ENCODE measurements around the gene KCNQ2. TPM values are rescaled to one million over a fixed set of nuclear protein-coding genes. Genes with fewer than 3 reads are reported as not detected.
A peak's percentile ranks its signal among the peaks of the same experiment; 100 is the strongest.

Gene KCNQ2
- total RNA-seq, 1 experiment from 2014 or later, result 0.38 TPM

- no peaks in the 10 kb centered on the region for H3K4me1 Mint-ChIP-seq (ENCODE audit: low read depth, unreplicated experiment)
- intact Hi-C loops (cut with micrococcal nuclease; ENCODE audit: unreplicated experiment), result loop anchor here (2.0 kb wide), 1 partner anchor 23 kb away; the partner anchor contains the start of gene PPDPF
- TF ChIP-seq CTCF (IDR thresholded peaks at IDR 0.05; ENCODE audit: unreplicated experiment), result no peak
- no TSS peak for BruUV-seq (replicated peaks)
- H3K36me3 Mint-ChIP-seq (ENCODE audit: insufficient read depth, unreplicated experiment), result peaks cover 46% of the 10 kb centered on the region
- peak overlapping the region; percentile 75 for H3K4me3 Mint-ChIP-seq (ENCODE audit: low read depth, unreplicated experiment)
- no peaks in the 10 kb centered on the region for H3K9me3 Mint-ChIP-seq (ENCODE audit: low read depth, unreplicated experiment)
- peaks cover 3% of the 10 kb centered on the region for H3K27me3 Mint-ChIP-seq (ENCODE audit: unreplicated experiment)
- peak; percentile 92 for DNase-seq
- H3K27ac Mint-ChIP-seq (ENCODE audit: unreplicated experiment), result peak overlapping the region; percentile 50
- CTCF ChIA-PET, result interaction anchor here (2.7 kb wide), 1 partner anchor 22 kb away, joined by 15 read pairs; the partner anchor contains the start of gene PPDPF
These were observed 25.8 kb upstream of the KCNQ2 start for GRCh38 chr20:63497946-63498935.

DNA sequence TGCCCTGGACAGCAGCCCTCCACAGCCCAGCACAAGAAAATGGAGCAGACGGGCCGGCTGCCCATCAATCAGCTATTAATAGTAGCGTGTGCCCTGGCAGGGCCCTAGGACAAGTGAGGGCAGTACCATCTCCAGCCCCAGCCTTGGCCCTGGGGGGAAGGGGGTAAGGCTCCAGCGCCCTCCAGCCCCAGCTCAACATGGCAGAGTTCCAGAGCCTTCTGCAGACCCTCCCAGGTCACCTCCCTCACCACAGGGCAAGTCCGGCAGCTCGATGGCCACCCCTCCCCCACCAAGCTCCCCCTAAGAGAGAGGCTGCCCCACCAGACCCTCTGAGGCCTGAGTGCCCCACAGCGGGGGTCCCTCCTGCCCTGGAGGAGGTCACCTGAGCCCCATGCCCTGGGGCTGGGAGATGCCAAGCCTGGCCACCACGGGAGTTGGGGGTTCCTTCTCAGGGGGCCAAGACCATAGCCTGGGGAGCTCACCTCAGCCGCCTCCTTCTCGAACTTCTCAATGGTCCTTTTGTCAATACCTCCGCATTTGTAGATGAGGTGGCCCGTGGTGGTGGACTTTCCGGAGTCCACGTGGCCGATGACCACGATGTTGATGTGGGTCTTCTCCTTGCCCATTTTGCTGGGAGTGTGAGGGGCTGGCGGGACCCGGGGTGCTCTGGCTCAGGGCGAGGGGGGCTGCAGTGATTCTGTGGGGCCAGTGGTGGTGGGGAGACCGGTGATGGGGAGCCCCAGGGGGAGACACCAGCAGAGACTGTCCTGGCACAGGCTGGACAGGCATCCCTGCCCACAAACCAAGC lies 24.9 kb upstream of the KCNQ2 start:
- H3K4me3 Mint-ChIP-seq (ENCODE audit: low read depth, unreplicated experiment), result peak overlapping the region; percentile 75
- DNase-seq, result no peak
- peaks cover 4% of the 10 kb centered on the region for H3K9me3 Mint-ChIP-seq (ENCODE audit: low read depth, unreplicated experiment)
- TSS peak; percentile 63 for BruUV-seq (replicated peaks)
- intact Hi-C loops (cut with micrococcal nuclease; ENCODE audit: unreplicated experiment), result no loop called here
- no peaks in the 10 kb centered on the region for H3K27me3 Mint-ChIP-seq (ENCODE audit: unreplicated experiment)
- CTCF ChIA-PET, result interaction anchor here (0.7 to 2.7 kb wide), 3 partner anchors 23 to 41 kb away, joined by 3 to 15 read pairs (median 4); partner anchors contain the start of gene PPDPF
- no peak for TF ChIP-seq CTCF (IDR thresholded peaks at IDR 0.05; ENCODE audit: unreplicated experiment)
- no peak overlapping the region for H3K27ac Mint-ChIP-seq (ENCODE audit: unreplicated experiment)
- peaks cover 55% of the 10 kb centered on the region for H3K36me3 Mint-ChIP-seq (ENCODE audit: insufficient read depth, unreplicated experiment)
- no peaks in the 10 kb centered on the region for H3K4me1 Mint-ChIP-seq (ENCODE audit: low read depth, unreplicated experiment)

- H3K4me3 Mint-ChIP-seq (ENCODE audit: low read depth, unreplicated experiment), result peak overlapping the region; percentile 75
- H3K27ac Mint-ChIP-seq (ENCODE audit: unreplicated experiment), result no peak overlapping the region
- H3K36me3 Mint-ChIP-seq (ENCODE audit: insufficient read depth, unreplicated experiment), result peaks cover 60% of the 10 kb centered on the region
- H3K9me3 Mint-ChIP-seq (ENCODE audit: low read depth, unreplicated experiment), result peaks cover 7% of the 10 kb centered on the region
- H3K4me1 Mint-ChIP-seq (ENCODE audit: low read depth, unreplicated experiment), result no peaks in the 10 kb centered on the region
- CTCF ChIA-PET, result interaction anchor here (0.6 to 2.7 kb wide), 6 partner anchors 24 to 642 kb away, joined by 3 to 15 read pairs (median 4); partner anchors contain the start of gene PPDPF
- intact Hi-C loops (cut with micrococcal nuclease; ENCODE audit: unreplicated experiment), result no loop called here
- BruUV-seq (replicated peaks), result no TSS peak
- no peak for DNase-seq
- H3K27me3 Mint-ChIP-seq (ENCODE audit: unreplicated experiment), result no peaks in the 10 kb centered on the region
- TF ChIP-seq CTCF (IDR thresholded peaks at IDR 0.05; ENCODE audit: unreplicated experiment), result no peak
These were observed 24.2 kb upstream of the KCNQ2 start for GRCh38 chr20:63496596-63497120.
